HG02981 (cell line): ENCODE data around the gene SOCS7.

Experiments used
- ATAC-seq: cut with Tn5 transposase; IDR thresholded peaks from one replicate; pipeline ENCODE4 v1.9.1; 2021; ENCODE audit warnings: mild to moderate bottlenecking, moderate library complexity; ENCODE audit not compliant: unreplicated experiment

The SOCS7 gene

DNA sequence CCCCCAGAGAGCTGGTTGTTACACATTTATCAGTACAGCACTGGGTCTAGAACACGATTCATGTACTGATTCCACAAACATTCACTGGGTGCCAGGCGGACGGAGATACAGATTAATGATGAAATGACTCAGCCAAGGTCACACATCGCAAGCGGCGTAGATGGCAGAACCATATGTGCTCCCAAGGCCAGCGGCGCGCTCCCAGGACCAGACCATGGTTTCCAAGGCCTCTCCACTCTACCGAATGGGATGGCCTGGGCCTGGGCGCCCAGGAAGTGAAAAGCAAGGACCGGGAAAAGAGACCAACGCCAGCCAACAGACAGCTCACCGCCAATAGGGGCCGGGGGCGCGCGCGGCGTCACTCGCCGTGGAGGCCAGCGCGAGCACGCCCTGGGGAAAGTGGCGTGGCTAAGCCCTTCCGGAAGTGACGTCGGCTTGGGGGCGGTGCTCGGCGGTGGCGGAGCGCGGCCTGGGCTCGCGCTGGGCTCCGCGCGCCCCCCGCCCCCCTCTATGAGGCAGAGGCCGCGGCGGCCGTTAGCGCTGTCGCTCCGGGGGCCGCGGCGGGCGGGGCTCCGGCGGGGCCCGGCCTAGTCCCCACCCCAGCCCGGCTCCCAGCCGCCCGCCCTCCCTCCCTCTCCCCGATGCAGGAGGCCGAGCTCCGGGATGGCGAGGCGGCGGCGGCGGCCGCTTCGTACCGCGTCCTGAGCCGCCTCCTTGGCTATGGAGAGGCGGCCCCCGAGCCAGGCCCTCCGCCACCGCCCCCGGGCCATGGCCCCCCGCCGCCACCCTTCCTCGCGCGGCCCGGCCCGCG, at the start of gene SOCS7:
TSS of gene SOCS7 (plus strand) at position 433 of the 811 bp plus-strand sequence. CDS start at position 642, 209 bp downstream.
- ATAC-seq: peak; percentile 81

DNA sequence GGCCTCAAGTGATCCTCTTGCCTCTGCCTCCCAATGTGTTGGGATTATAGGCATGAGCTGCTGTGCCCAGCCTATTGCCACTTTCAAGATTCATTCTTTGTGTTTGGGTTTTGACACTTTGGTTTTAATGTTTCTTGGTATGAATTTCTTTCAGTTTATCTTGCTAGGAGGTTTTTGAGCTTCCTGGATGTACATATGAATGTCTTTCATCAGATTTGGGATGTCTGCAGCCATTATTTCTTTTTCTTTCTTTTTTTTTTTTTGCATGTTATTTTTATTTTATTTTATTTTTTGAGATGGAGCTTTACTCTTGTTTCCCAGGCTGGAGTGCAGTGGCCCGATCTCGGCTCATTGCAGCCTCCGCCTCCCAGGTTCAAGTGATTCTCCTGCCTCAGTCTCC, 36.1 kb upstream of the SOCS7 start:
- no peak for ATAC-seq

- no peak for ATAC-seq
These were observed 34.6 kb upstream of the SOCS7 start for GRCh38 chr17:38317081-38317480.

- no peak for ATAC-seq
These were observed 31.2 kb upstream of the SOCS7 start for GRCh38 chr17:38320482-38320881.

- no peak for ATAC-seq
These were observed 29.4 kb upstream of the SOCS7 start for GRCh38 chr17:38322156-38322779.

GRCh38 chr17:38322897-38323296, 28.7 kb upstream of the SOCS7 start:
- ATAC-seq: no peak

GRCh38 chr17:38324141-38324697, 27.4 kb upstream of the SOCS7 start:
- no peak for ATAC-seq

GRCh38 chr17:38324772-38325171, 26.9 kb upstream of the SOCS7 start:
- no peak for ATAC-seq

- ATAC-seq: no peak
These were observed 26.3 kb upstream of the SOCS7 start for GRCh38 chr17:38325221-38325851.

- ATAC-seq: no peak
These were observed 24.4 kb upstream of the SOCS7 start for GRCh38 chr17:38326996-38327792.

DNA sequence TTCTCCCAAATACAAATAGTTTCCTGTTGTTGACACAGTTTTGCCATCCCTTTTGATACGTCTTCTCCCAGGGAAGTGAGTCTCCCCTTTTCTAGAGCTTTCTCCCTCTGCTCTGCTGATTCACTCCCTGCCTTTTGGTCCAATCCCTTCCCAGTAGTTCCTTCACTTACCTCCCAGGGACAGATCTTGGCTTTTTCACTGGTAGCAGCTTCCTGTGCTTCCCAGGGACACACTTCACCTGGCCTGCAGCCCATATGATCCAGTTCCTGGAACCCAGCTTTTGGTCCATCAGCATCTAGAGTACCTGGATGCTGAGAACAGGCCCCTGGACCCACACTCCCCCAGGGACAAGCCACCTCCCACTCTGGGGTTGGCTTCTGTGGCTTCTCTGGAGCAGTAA, 23.7 kb upstream of the SOCS7 start:
- ATAC-seq: no peak

DNA sequence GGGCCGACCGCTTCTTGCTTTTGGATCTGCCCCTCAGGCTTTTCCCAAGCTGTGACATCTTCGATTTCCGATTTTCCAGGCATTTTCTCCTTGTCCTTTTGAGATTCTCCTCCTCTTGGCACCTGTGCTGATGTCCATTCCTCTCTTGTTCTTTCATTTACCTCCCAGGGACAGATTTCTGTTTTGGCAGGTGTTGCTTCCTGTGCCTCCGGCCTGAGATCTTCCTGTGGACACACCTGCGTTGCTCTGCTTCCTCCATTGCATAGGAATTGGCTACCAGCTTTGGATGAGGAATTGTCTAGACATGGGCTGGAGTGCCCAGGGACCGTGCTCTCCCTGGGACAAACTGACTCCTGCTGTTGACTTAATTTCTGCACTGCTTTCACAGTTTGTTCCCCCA, 23.0 kb upstream of the SOCS7 start:
- ATAC-seq: no peak

DNA sequence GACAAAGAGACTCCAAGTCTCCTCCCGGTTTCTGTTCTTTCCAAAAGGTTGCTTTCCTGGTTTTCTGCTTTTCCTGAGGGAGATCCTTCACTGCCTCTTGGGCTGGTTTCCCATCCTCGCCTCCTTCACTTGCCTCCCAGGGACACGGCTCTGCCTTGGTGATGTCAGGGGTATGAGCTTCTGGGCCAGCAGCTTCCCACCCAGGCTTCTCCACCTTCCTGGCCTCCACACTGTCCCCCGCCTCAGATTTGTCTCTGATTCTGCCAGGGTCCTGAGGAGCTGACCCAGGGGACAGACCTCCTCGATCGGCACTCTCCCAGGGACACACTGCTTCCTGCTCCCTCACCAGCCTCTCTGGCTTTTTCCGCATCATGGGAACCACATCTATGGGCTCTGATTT, 22.4 kb upstream of the SOCS7 start:
- no peak for ATAC-seq

- ATAC-seq: no peak
These were observed 21.6 kb upstream of the SOCS7 start for GRCh38 chr17:38329808-38330730.

- no peak for ATAC-seq
These were observed 20.7 kb upstream of the SOCS7 start for GRCh38 chr17:38330941-38331411.

- no peak for ATAC-seq
These were observed 18.9 kb upstream of the SOCS7 start for GRCh38 chr17:38332735-38333134.

DNA sequence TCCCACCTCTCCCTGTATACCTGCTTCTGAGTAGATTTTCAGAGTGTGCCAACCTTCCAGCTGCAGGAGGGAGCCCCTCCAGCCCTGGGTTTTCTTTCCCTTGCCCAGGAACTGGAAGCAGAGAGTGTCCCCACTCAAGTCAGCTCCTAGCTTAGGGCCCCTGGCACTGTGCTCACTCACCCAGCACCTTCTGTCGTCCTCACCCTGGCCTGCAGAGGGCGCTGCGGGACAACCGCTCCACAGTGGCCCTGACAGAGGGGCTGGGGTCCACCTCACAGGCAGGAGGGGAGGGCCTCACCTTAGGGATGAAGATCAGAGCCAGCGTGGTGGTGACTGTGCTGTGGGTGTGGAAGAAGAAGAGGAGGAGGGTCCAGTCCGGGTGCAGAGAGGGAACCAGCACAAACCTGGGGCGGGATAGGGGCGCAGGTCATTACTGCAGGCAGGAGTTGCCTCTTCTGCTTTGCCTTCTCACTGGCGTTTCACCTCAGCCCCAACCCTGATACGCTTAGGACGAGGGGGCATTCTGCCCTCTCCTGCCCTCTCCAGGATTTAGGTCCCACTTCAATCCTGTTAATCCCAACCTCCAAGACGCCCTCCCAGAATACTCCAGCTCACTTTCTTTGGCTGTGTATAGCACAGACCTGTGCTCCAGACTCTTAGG, 17.9 kb upstream of the SOCS7 start:
- ATAC-seq: no peak

DNA sequence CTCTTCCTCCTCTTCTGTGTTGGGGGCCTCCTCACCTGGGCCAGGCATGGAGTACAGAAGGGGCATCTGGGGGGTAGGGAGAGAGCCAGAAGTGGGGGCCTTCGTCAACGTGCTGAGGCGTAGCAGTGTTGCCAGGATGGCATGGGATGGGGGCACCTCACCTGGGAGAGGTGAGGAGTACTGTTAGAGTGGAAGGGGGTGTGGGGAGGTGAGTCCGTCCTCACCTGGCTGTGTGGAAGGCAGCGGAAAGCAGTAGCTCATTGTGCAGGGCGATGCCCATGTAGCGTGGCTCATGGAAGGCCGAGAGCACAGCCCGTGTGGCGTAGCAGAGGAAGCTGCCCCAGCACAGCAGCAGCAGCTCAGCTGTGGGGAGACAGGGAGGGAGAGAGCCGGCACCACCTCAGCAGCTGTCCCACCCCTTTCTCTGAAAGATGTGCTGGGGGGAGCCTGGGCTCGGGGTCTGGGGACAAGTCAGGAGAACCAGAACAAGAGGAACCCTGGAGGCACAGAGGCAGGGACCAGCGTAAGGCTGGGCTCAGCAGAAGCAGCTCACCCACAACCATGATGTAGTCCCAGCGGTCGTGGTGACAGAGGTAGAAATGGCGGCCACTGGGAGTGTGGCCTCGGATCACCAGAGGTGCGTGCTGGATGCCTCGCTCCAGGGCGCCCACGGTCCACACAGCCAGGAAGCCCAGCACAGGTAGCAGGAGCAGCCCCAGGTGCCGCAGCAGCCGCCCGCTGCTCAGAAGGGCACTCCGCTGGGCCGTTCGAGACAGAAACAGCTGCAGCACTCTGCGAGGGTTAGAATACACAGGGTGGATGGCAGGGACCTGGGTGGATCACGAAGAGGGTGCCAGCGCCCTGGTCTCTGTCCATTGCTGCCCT, 16.9 kb upstream of the SOCS7 start:
- ATAC-seq: no peak
